ENCODE results near the gene PTPN4.
A peak's percentile ranks its signal among the peaks of the same experiment; 100 is the strongest.
"Not testable (repeated sequence)": the region's sequence is repeated elsewhere in the genome, so short reads cannot be mapped to it uniquely, and the experiment has no call there.

The PTPN4 gene

GRCh38 chr2:119958670-119959268, 199.0 kb downstream of the PTPN4 start:
- no peak for DNase-seq

GRCh38 chr2:119960821-119961220, 201.1 kb downstream of the PTPN4 start:
- no peak for DNase-seq

- no peak for DNase-seq
These were observed 222.2 kb downstream of the PTPN4 start for GRCh38 chr2:119981896-119982295.

- DNase-seq: no peak
These were observed 222.8 kb downstream of the PTPN4 start for GRCh38 chr2:119982506-119982905.

GRCh38 chr2:119983108-119983507, 223.4 kb downstream of the PTPN4 start:
- no peak for DNase-seq

GRCh38 chr2:119996148-119996547, 236.4 kb downstream of the PTPN4 start:
- no peak for DNase-seq

GRCh38 chr2:119996896-119997891, 237.5 kb downstream of the PTPN4 start:
- not testable (repeated sequence) for DNase-seq

GRCh38 chr2:120001471-120001870, 241.7 kb downstream of the PTPN4 start:
- DNase-seq: no peak

- no peak for DNase-seq
These were observed 244.5 kb downstream of the PTPN4 start for GRCh38 chr2:120004254-120004653.

- no peak for DNase-seq
These were observed 246.3 kb downstream of the PTPN4 start for GRCh38 chr2:120005834-120006521.

GRCh38 chr2:120007851-120008250, 248.1 kb downstream of the PTPN4 start:
- DNase-seq: no peak

GRCh38 chr2:120012363-120012762, 252.6 kb downstream of the PTPN4 start:
- no peak for DNase-seq

GRCh38 chr2:120012771-120013596, 253.3 kb downstream of the PTPN4 start, which contains the start of gene EPB41L5:
Gene EPB41L5, plus strand, starts transcription at chr2:120013077. Its CDS starts 6,008 bp downstream, at chr2:120019085.
- DNase-seq: peak; percentile 94

GRCh38 chr2:120013597-120014223, 254.0 kb downstream of the PTPN4 start:
- DNase-seq: peak; percentile 31

GRCh38 chr2:120014226-120014980, 254.7 kb downstream of the PTPN4 start:
- DNase-seq: peak; percentile 23

- no peak for DNase-seq
These were observed 257.1 kb downstream of the PTPN4 start for GRCh38 chr2:120016800-120017199.

GRCh38 chr2:120017201-120017600, 257.5 kb downstream of the PTPN4 start:
- DNase-seq: no peak

- no peak for DNase-seq
These were observed 258.8 kb downstream of the PTPN4 start for GRCh38 chr2:120018549-120018948.

GRCh38 chr2:120020554-120020953, 260.8 kb downstream of the PTPN4 start:
- DNase-seq: no peak

GRCh38 chr2:120022505-120022904, 262.8 kb downstream of the PTPN4 start:
- DNase-seq: not testable (repeated sequence)

GRCh38 chr2:120026890-120027289, 267.2 kb downstream of the PTPN4 start:
- no peak for DNase-seq

All from NCI-H2171 (cell line).